OCI-M1 (cell line): Measurements from ENCODE around the gene RTRAF.

Experiments used
- DNase-seq: peaks from one replicate; lab custom pipeline; 2025; lab: John Stamatoyannopoulos, UW

The RTRAF gene

GRCh38 chr14:51993285-51993920 is 4.1 kb downstream of the RTRAF start:
- peak; percentile 36 for DNase-seq

- DNase-seq, result peak; percentile 38
These were observed 6.9 kb downstream of the RTRAF start for GRCh38 chr14:51996148-51996746.

GRCh38 chr14:51998348-51998747 is 9.0 kb downstream of the RTRAF start:
- DNase-seq, result no peak

GRCh38 chr14:51999084-51999483 is 9.7 kb downstream of the RTRAF start:
- no peak for DNase-seq

GRCh38 chr14:52000019-52000582 is 10.8 kb downstream of the RTRAF start:
- no peak for DNase-seq

- no peak for DNase-seq
These were observed 11.3 kb downstream of the RTRAF start for GRCh38 chr14:52000696-52001095.

GRCh38 chr14:52002542-52002941 is 13.2 kb downstream of the RTRAF start:
- no peak for DNase-seq

- no peak for DNase-seq
These were observed 14.0 kb downstream of the RTRAF start for GRCh38 chr14:52003324-52003723.

GRCh38 chr14:52005625-52006024 is 16.3 kb downstream of the RTRAF start:
- no peak for DNase-seq

GRCh38 chr14:52006361-52006760 is 17.0 kb downstream of the RTRAF start:
- DNase-seq, result no peak

- no peak for DNase-seq
These were observed 17.9 kb downstream of the RTRAF start for GRCh38 chr14:52007211-52007610.

- DNase-seq, result no peak
These were observed 18.3 kb downstream of the RTRAF start for GRCh38 chr14:52007637-52008036.

GRCh38 chr14:52008136-52008535 is 18.8 kb downstream of the RTRAF start:
- no peak for DNase-seq

- DNase-seq, result no peak
These were observed 20.9 kb downstream of the RTRAF start for GRCh38 chr14:52010173-52010693.

GRCh38 chr14:52011523-52011922 is 22.2 kb downstream of the RTRAF start:
- DNase-seq, result no peak

GRCh38 chr14:52012635-52013034 is 23.3 kb downstream of the RTRAF start:
- no peak for DNase-seq

- DNase-seq, result peak; percentile 21
These were observed 24.7 kb downstream of the RTRAF start for GRCh38 chr14:52013984-52014600.

GRCh38 chr14:52014601-52015267 is 25.4 kb downstream of the RTRAF start:
- DNase-seq, result no peak

GRCh38 chr14:52015411-52016030 is 26.2 kb downstream of the RTRAF start:
- DNase-seq, result peak; percentile 57

GRCh38 chr14:52018252-52018651 is 28.9 kb downstream of the RTRAF start:
- no peak for DNase-seq

GRCh38 chr14:52018970-52019369 is 29.6 kb downstream of the RTRAF start:
- DNase-seq, result no peak

- no peak for DNase-seq
These were observed 30.9 kb downstream of the RTRAF start for GRCh38 chr14:52020161-52020714.
